Fibroblast of lung (primary cell): ENCODE measurements around the gene CRYBA4.

Source experiments
- EZH2 ChIP-seq: IDR thresholded peaks from 2 replicates; pipeline ENCODE4 v1.5.1; 2012; ENCODE audit warnings: low read length, control low read depth, mild to moderate bottlenecking; ENCODE audit errors: missing control alignments
- TF ChIP-seq, protein P1 (sequence below), 2 donors: IDR thresholded peaks in 1 of 2; conservative IDR thresholded peaks in 1 of 2; 1 replicate in 1 of 2; 2 replicates in 1 of 2; pipeline ENCODE4 v1.5.1; 2011 to 2012; ENCODE audit warnings: low read length in 2 of 2, control low read depth in 1 of 2, inconsistent platforms in 1 of 2, low read depth in 1 of 2, mild to moderate bottlenecking in 1 of 2

GRCh38 chr22:26632422-26633155 is 10.8 kb downstream of the CRYBA4 start:
- TF ChIP-seq, protein P1, sequence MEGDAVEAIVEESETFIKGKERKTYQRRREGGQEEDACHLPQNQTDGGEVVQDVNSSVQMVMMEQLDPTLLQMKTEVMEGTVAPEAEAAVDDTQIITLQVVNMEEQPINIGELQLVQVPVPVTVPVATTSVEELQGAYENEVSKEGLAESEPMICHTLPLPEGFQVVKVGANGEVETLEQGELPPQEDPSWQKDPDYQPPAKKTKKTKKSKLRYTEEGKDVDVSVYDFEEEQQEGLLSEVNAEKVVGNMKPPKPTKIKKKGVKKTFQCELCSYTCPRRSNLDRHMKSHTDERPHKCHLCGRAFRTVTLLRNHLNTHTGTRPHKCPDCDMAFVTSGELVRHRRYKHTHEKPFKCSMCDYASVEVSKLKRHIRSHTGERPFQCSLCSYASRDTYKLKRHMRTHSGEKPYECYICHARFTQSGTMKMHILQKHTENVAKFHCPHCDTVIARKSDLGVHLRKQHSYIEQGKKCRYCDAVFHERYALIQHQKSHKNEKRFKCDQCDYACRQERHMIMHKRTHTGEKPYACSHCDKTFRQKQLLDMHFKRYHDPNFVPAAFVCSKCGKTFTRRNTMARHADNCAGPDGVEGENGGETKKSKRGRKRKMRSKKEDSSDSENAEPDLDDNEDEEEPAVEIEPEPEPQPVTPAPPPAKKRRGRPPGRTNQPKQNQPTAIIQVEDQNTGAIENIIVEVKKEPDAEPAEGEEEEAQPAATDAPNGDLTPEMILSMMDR (conservative IDR thresholded peaks at IDR 0.05 in 1 of 2, IDR thresholded peaks at IDR 0.05 in 1 of 2; ENCODE audit: low read depth in 1 of 2, low read length in 2 of 2): no peak
- TF ChIP-seq EZH2: no peak
